ENCODE measurements around the gene DOCK4.

GRCh38 chr7:112143136-112143535 is 63.1 kb downstream of the DOCK4 start:
- TF ChIP-seq CTCF (IDR thresholded peaks at IDR 0.05) (no peak), POLR2A (IDR thresholded peaks at IDR 0.05) (no peak)

Measured in testis (tissue), 2 donors.